ENCODE measurements around the gene PGS1.

PGS1 gene

DNA sequence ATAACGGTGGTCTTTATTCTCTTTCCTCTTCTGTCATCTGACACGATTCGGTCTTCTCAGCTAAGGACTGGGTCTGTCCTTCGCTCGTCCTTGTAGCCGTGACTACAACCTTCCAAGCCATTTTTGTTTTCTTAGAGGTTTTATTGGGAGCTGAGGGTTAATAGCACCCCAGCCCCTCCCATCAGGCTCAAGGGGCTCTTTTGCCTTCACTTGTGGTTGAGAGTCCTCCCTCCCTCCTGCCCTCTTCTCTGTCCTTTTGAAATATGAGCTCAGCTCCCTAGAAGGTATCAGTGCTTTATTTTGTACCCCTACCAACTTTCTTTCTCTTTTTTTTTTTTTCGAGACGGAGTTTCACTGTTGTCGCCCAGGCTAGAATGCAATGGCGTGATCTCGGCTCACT is 43.2 kb upstream of the PGS1 start:
- no peak overlapping the region for H3K4me3 ChIP-seq (ENCODE audit: low read depth, low read length)
- no peaks in the 10 kb centered on the region for H3K36me3 ChIP-seq (replicated peaks)
- in situ Hi-C loops (cut with HindIII; ENCODE audit: low pct_ligation_motif_present, low sequenced_read_pairs) = no loop called here
- no peaks in the 10 kb centered on the region for H3K27me3 ChIP-seq (replicated peaks)
- DNase-seq = no peak
- TF ChIP-seq, protein P1, sequence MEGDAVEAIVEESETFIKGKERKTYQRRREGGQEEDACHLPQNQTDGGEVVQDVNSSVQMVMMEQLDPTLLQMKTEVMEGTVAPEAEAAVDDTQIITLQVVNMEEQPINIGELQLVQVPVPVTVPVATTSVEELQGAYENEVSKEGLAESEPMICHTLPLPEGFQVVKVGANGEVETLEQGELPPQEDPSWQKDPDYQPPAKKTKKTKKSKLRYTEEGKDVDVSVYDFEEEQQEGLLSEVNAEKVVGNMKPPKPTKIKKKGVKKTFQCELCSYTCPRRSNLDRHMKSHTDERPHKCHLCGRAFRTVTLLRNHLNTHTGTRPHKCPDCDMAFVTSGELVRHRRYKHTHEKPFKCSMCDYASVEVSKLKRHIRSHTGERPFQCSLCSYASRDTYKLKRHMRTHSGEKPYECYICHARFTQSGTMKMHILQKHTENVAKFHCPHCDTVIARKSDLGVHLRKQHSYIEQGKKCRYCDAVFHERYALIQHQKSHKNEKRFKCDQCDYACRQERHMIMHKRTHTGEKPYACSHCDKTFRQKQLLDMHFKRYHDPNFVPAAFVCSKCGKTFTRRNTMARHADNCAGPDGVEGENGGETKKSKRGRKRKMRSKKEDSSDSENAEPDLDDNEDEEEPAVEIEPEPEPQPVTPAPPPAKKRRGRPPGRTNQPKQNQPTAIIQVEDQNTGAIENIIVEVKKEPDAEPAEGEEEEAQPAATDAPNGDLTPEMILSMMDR (IDR thresholded peaks at IDR 0.05; ENCODE audit: low read depth, low read length, missing control alignments) = no peak
- peak overlapping the region; percentile 88 for H3K27ac ChIP-seq

- no peaks in the 10 kb centered on the region for H3K27me3 ChIP-seq (replicated peaks)
- peak overlapping the region; percentile 94 for H3K27ac ChIP-seq
- in situ Hi-C loops (cut with HindIII; ENCODE audit: low pct_ligation_motif_present, low sequenced_read_pairs) = no loop called here
- H3K36me3 ChIP-seq (replicated peaks) = no peaks in the 10 kb centered on the region
- TF ChIP-seq, protein P1 (IDR thresholded peaks at IDR 0.05; ENCODE audit: low read depth, low read length, missing control alignments) = no peak
- DNase-seq = peak; percentile 94
- no peak overlapping the region for H3K4me3 ChIP-seq (ENCODE audit: low read depth, low read length)
Measured at GRCh38 chr17:78337244-78338109, 41.0 kb upstream of the PGS1 start.

- H3K4me3 ChIP-seq (ENCODE audit: low read depth, low read length) = no peak overlapping the region
- in situ Hi-C loops (cut with HindIII; ENCODE audit: low pct_ligation_motif_present, low sequenced_read_pairs) = no loop called here
- no peak for DNase-seq
- H3K27ac ChIP-seq = no peak overlapping the region
- TF ChIP-seq, protein P1 (IDR thresholded peaks at IDR 0.05; ENCODE audit: low read depth, low read length, missing control alignments) = no peak
- no peaks in the 10 kb centered on the region for H3K36me3 ChIP-seq (replicated peaks)
- H3K27me3 ChIP-seq (replicated peaks) = no peaks in the 10 kb centered on the region
Measured at GRCh38 chr17:78338486-78339259, 39.8 kb upstream of the PGS1 start.

GRCh38 chr17:78340183-78340955 is 38.1 kb upstream of the PGS1 start:
- Histone ChIP-seq H3K27ac (no peak overlapping the region), H3K4me3 (ENCODE audit: low read depth, low read length) (no peak overlapping the region), H3K36me3 (replicated peaks) (no peaks in the 10 kb centered on the region), H3K27me3 (replicated peaks) (no peaks in the 10 kb centered on the region)
- TF ChIP-seq, protein P1 (IDR thresholded peaks at IDR 0.05; ENCODE audit: low read depth, low read length, missing control alignments) = no peak
- in situ Hi-C loops (cut with HindIII; ENCODE audit: low pct_ligation_motif_present, low sequenced_read_pairs) = no loop called here
- no peak for DNase-seq

DNA sequence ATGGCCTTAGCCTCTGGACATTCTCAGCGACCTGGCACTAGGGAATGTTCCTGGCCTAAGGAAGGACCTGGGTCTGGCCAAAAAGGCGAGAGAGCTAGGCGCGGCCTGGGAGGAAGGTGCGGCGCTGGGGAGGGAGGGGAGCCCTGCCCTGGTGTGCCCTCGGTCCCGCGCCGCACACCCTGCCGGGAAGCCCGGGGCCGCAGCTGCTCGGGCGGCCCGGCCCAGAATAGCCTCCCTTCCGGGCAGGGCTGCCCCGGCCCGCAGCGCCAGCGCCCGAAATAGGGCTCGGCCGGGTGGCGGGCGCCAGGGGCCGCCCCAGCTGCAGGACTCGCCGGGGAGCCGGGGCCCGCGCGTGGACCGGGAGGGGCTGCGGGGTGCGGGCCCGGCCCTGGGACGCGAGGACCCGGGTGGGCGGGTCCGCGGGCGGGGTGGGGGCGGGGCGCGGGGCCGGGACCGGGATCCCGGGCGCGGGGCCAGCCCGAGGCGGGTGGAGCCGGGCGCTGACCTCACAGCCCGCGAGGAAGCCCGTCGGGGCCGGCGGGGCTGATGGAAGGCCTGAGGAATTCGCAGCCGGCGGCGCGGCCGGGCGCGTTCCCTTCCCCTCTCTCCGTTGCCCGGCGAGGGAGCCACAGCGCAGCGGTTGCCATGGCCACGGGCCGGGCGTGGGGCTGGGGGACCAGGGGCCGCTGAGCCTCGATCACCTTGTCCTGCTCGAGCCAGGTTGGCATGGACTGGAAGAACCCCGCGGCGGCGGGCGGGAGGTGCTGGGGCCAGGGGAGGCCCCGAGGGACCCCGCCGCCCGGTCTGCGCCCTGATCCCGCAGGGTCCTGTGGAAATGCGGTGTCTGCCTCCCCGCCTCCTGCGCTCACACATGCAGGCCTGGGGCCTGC is 36.6 kb upstream of the PGS1 start:
- Histone ChIP-seq H3K36me3 (replicated peaks) (no peaks in the 10 kb centered on the region), H3K4me3 (ENCODE audit: low read depth, low read length) (peak overlapping the region; percentile 38), H3K27me3 (replicated peaks) (no peaks in the 10 kb centered on the region), H3K27ac (peak overlapping the region; percentile 94)
- no peak for DNase-seq
- in situ Hi-C loops (cut with HindIII; ENCODE audit: low pct_ligation_motif_present, low sequenced_read_pairs) = no loop called here
- TF ChIP-seq, protein P1 (IDR thresholded peaks at IDR 0.05; ENCODE audit: low read depth, low read length, missing control alignments) = no peak

Data from brain microvascular endothelial cell (primary cell).